ES-I3 (cell line): ENCODE data around the gene GSC2.

Experiments used
- H3K36me3 ChIP-seq: 2 replicates; pipeline ENCODE4 v1.6.1; 2013; ENCODE audit warnings: mild to moderate bottlenecking, low read length, control low read depth, moderate library complexity; ENCODE audit not compliant: insufficient read depth
- H3K4me1 ChIP-seq: 2 replicates; pipeline ENCODE4 v1.6.1; 2013; ENCODE audit warnings: mild to moderate bottlenecking, control low read depth, low read length; ENCODE audit not compliant: insufficient read depth
- H3K9ac ChIP-seq: 2 replicates; pipeline ENCODE4 v1.6.1; 2013; ENCODE audit warnings: low read depth, mild to moderate bottlenecking, low read length, moderate library complexity
- H3K9me3 ChIP-seq: 2 replicates; pipeline ENCODE4 v1.6.1; 2013; ENCODE audit warnings: mild to moderate bottlenecking, low read length, moderate library complexity; ENCODE audit not compliant: control insufficient read depth, insufficient read depth

The GSC2 gene

GRCh38 chr22:19152942-19153883, 3.1 kb upstream of the GSC2 start:
- Histone ChIP-seq H3K9me3 (no peaks in the 10 kb centered on the region), H3K4me1 (no peaks in the 10 kb centered on the region), H3K36me3 (no peaks in the 10 kb centered on the region), H3K9ac (no peak overlapping the region)

GRCh38 chr22:19151329-19152191, 1.5 kb upstream of the GSC2 start:
- Histone ChIP-seq H3K4me1 (no peaks in the 10 kb centered on the region; the same call in 1 of the 2 replicates), H3K9me3 (no peaks in the 10 kb centered on the region), H3K36me3 (no peaks in the 10 kb centered on the region), H3K9ac (0 out of 2 replicates have a peak overlapping the region, but pooled peaks have one; percentile 25)

- Histone ChIP-seq H3K36me3 (no peaks in the 10 kb centered on the region), H3K4me1 (no peaks in the 10 kb centered on the region; the same call in 1 of the 2 replicates), H3K9me3 (no peaks in the 10 kb centered on the region), H3K9ac (peak overlapping the region; percentile 25; the same call in 1 of the 2 replicates)
Observed at GRCh38 chr22:19150482-19151328, 613 bp upstream of the GSC2 start.

GRCh38 chr22:19149047-19149883, 827 bp downstream of the GSC2 start:
- Histone ChIP-seq H3K9ac (peak overlapping the region; percentile 47), H3K4me1 (no peaks in the 10 kb centered on the region; the same call in 1 of the 2 replicates), H3K9me3 (no peaks in the 10 kb centered on the region)

GRCh38 chr22:19148417-19149046, 1.6 kb downstream of the GSC2 start:
- no peaks in the 10 kb centered on the region for H3K9me3 ChIP-seq
- H3K9ac ChIP-seq = peak overlapping the region; percentile 47; the same call in 1 of the 2 replicates
- no peaks in the 10 kb centered on the region for H3K36me3 ChIP-seq
- H3K4me1 ChIP-seq = no peaks in the 10 kb centered on the region; the same call in 1 of the 2 replicates

More at GRCh38 chr22:19149047-19149883, 827 bp downstream of the GSC2 start:
- H3K36me3 ChIP-seq = no peaks in the 10 kb centered on the region

GRCh38 chr22:19147195-19147780, 2.8 kb downstream of the GSC2 start:
- H3K36me3 ChIP-seq = no peaks in the 10 kb centered on the region; the same call in 1 of the 2 replicates

GRCh38 chr22:19146215-19146968, 3.7 kb downstream of the GSC2 start:
- no peak overlapping the region for H3K9ac ChIP-seq
- no peaks in the 10 kb centered on the region for H3K9me3 ChIP-seq
- H3K4me1 ChIP-seq = no peaks in the 10 kb centered on the region; the same call in 1 of the 2 replicates
- no peaks in the 10 kb centered on the region; the same call in 1 of the 2 replicates for H3K36me3 ChIP-seq

More at GRCh38 chr22:19147195-19147780, 2.8 kb downstream of the GSC2 start:
- Histone ChIP-seq H3K9ac (no peak overlapping the region), H3K4me1 (no peaks in the 10 kb centered on the region; the same call in 1 of the 2 replicates), H3K9me3 (no peaks in the 10 kb centered on the region)

- no peaks in the 10 kb centered on the region for H3K9me3 ChIP-seq
- peak overlapping the region; percentile 89 for H3K9ac ChIP-seq
- no peaks in the 10 kb centered on the region; the same call in 1 of the 2 replicates for H3K4me1 ChIP-seq
- H3K36me3 ChIP-seq = peaks cover 11% of the 10 kb centered on the region
Observed at GRCh38 chr22:19143967-19144400, 6.1 kb downstream of the GSC2 start.

- Histone ChIP-seq H3K36me3 (peaks cover 11% of the 10 kb centered on the region), H3K9ac (no peak overlapping the region), H3K4me1 (no peaks in the 10 kb centered on the region; the same call in 1 of the 2 replicates), H3K9me3 (no peaks in the 10 kb centered on the region)
Observed at GRCh38 chr22:19143212-19143611, 6.9 kb downstream of the GSC2 start.

- H3K36me3 ChIP-seq = peaks cover 11% of the 10 kb centered on the region
- no peaks in the 10 kb centered on the region for H3K9me3 ChIP-seq
- H3K9ac ChIP-seq = no peak overlapping the region
Observed at GRCh38 chr22:19142394-19142793, 7.7 kb downstream of the GSC2 start.

GRCh38 chr22:19139974-19140373, 10.1 kb downstream of the GSC2 start:
- Histone ChIP-seq H3K36me3 (peaks cover 13% of the 10 kb centered on the region), H3K9me3 (no peaks in the 10 kb centered on the region), H3K4me1 (no peaks in the 10 kb centered on the region), H3K9ac (no peak overlapping the region)

More at GRCh38 chr22:19142394-19142793, 7.7 kb downstream of the GSC2 start:
- no peaks in the 10 kb centered on the region; the same call in 1 of the 2 replicates for H3K4me1 ChIP-seq

- H3K9ac ChIP-seq = no peak overlapping the region
- no peaks in the 10 kb centered on the region for H3K9me3 ChIP-seq
- H3K4me1 ChIP-seq = no peaks in the 10 kb centered on the region
- peaks cover 19% of the 10 kb centered on the region for H3K36me3 ChIP-seq
Observed at GRCh38 chr22:19139001-19139356, 11.1 kb downstream of the GSC2 start.
